ENCODE results near the gene KLHDC7A. TPM values are rescaled to one million over a fixed set of nuclear protein-coding genes. Genes with fewer than 3 reads are reported as not detected.

Gene KLHDC7A
- total and polyA plus RNA-seq, 2 of the 4 experiments (the other 2 are of a cell fraction), result not detected

GRCh38 chr1:18484721-18485120 is 4.0 kb downstream of the KLHDC7A start:
- H2BK120ac ChIP-seq (ENCODE audit: low read depth, low read length), result no peak overlapping the region
- no peak for DNase-seq
- no peak overlapping the region for H2BK20ac ChIP-seq (ENCODE audit: low read depth, low read length)
- no peak for ATAC-seq (ENCODE audit: low read depth)
- dilution Hi-C loops (cut with HindIII; ENCODE audit: low sequenced_read_pairs, unreplicated experiment), result no loop called here
- H3K4me3 ChIP-seq (ENCODE audit: insufficient read depth, low read depth, low read length), result no peak overlapping the region
- intact Hi-C loops (cut with micrococcal nuclease), result no loop called here
- H3K36me3 ChIP-seq (ENCODE audit: control insufficient read depth, insufficient read depth, low read length), result no peaks in the 10 kb centered on the region
- no peak overlapping the region for H2AFZ ChIP-seq (replicated peaks; ENCODE audit: low read length, poor library complexity)
- no peak overlapping the region for H2BK5ac ChIP-seq (ENCODE audit: low read depth, low read length, poor library complexity, severe bottlenecking)
- no peak overlapping the region for H3K56ac ChIP-seq (ENCODE audit: extremely low read depth, insufficient read depth, low read length)
- no peaks in the 10 kb centered on the region for H3K79me1 ChIP-seq (ENCODE audit: low read depth in 1 of 2, low read length in 2 of 2)
- no peak overlapping the region for H3K27ac ChIP-seq (ENCODE audit: insufficient read depth, low read length)
- no peak overlapping the region for H3K23ac ChIP-seq (ENCODE audit: low read depth, low read length)
- BruUV-seq (replicated peaks), result no TSS peak
- ChIA-PET CTCF (no interaction called here), POLR2A (ENCODE audit: unreplicated experiment) (no interaction called here)
- no peaks in the 10 kb centered on the region for H3K27me3 ChIP-seq (ENCODE audit: control insufficient read depth, insufficient read depth, low read length)
- peaks cover 32% of the 10 kb centered on the region for H3K9me3 ChIP-seq (ENCODE audit: control insufficient read depth, insufficient read depth, low read length)
- no peak overlapping the region for H2AK9ac ChIP-seq (replicated peaks; ENCODE audit: low read depth, low read length, poor library complexity)
- no peak overlapping the region for H3K4ac ChIP-seq (ENCODE audit: low read depth, low read length)
- no peak overlapping the region for H2BK15ac ChIP-seq (ENCODE audit: low read depth, low read length)
- H4K91ac ChIP-seq (ENCODE audit: insufficient read depth, low read depth, low read length), result no peak overlapping the region
- TF ChIP-seq POLR2A (IDR thresholded peaks at IDR 0.05; ENCODE audit: low read depth, low read length) (no peak), MXI1 (IDR thresholded peaks at IDR 0.05; ENCODE audit: borderline replicate concordance, low read depth, low read length) (no peak), FOS (IDR thresholded peaks at IDR 0.05; ENCODE audit: low read depth, low read length) (no peak), ELK1 (IDR thresholded peaks at IDR 0.05; ENCODE audit: borderline replicate concordance, low read depth, low read length) (no peak)
- in situ Hi-C loops (cut with MboI; ENCODE audit: low sequenced_read_pairs), result no loop called here
- H3K4me2 ChIP-seq (ENCODE audit: low read depth, low read length), result no peak overlapping the region
- WGBS, 2 experiments (ENCODE audit: extremely low coverage in 2 of 2, insufficient read length in 1 of 2), result no CpG with 5 or more reads among the region's 2 CpGs
- no peak overlapping the region for H4K5ac ChIP-seq (ENCODE audit: low read depth, low read length)
- no peaks in the 10 kb centered on the region for H3K4me1 ChIP-seq (ENCODE audit: control insufficient read depth, insufficient read depth, low read length)
- no peak overlapping the region for H4K8ac ChIP-seq (ENCODE audit: low read depth in 2 of 2, low read length in 2 of 2)
- H3K9me1 ChIP-seq (ENCODE audit: insufficient read depth, low read length), result no peaks in the 10 kb centered on the region
- no peak overlapping the region for H2AK5ac ChIP-seq (ENCODE audit: low read depth, low read length)
- H3K14ac ChIP-seq (replicated peaks; ENCODE audit: low read depth, low read length), result no peak overlapping the region
- H4K20me1 ChIP-seq (ENCODE audit: insufficient read depth, low read length), result no peaks in the 10 kb centered on the region
- H3K9ac ChIP-seq (ENCODE audit: low read depth, low read length), result no peak overlapping the region
- no peak overlapping the region for H3K18ac ChIP-seq (ENCODE audit: low read depth, low read length)

Data from IMR-90 (cell line).